ENCODE data around the gene SAPCD1.
"Not testable (repeated sequence)": the region's sequence is repeated elsewhere in the genome, so short reads cannot be mapped to it uniquely, and the experiment has no call there.

SAPCD1 gene

DNA sequence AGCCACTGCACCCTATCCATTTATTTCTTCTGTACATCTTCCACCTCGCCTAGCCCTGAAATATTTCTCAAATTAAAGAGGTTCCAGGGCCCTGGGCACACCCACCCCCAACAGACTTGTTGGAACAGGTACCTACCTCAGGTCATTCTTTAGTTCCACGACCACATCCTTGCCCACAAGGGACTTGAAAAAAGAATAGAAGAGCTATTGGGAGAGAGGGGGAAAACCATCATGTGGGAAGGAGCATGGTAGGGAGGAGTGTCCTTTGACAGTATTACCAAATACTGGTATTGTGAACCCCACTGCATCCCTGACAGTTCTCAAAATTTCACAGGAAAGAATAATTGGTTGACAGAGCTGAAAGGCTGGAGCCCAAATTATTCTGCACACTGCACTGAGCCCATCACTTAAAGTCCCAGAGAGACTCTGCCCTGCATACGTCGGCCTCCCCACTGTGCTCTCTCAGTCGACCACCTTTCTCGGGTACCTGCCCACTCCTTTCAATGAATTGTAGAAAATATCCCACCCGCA, 43.5 kb downstream of the SAPCD1 start:
- FAIRE-seq = no peak

- peak; percentile 81 for FAIRE-seq
These were observed 44.2 kb downstream of the SAPCD1 start, which contains the start of gene LSM2 for GRCh38 chr6:31806470-31807272. TSS of gene LSM2 (minus strand) at chr6:31806966. CDS start at chr6:31806757, 209 bp downstream.

- not testable (repeated sequence) for FAIRE-seq
These were observed 46.1 kb downstream of the SAPCD1 start for GRCh38 chr6:31808599-31808998.

GRCh38 chr6:31811645-31812044, 49.2 kb downstream of the SAPCD1 start:
- FAIRE-seq = no peak

DNA sequence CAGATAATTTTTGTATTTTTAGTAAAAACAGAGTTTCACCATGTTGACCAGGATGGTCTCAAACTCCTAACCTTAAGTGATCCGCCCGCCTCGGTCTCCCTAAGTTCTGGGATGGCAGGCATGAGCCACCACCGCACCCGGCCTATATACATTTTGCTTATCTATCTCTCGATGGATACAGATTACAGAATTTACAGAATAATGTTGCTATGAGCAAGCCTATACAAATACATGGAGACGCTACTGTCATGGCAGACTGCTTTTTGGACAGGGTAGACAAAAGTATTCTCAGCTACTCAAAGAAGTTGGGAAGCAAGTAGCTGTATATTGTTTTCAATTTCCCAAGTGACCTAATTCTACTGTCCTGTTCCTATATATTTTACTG, 51.0 kb downstream of the SAPCD1 start:
- FAIRE-seq = no peak

All from endometrium (tissue), 2 donors.